Upper lobe of left lung (tissue), 6 donors: ENCODE measurements around the gene CCM2L. TPM values are rescaled to one million over a fixed set of nuclear protein-coding genes. Genes with fewer than 3 reads are reported as not detected.
A peak's percentile ranks its signal among the peaks of the same experiment; 100 is the strongest.

Source experiments
- ATAC-seq, 2 donors: fragments of 200-7000 bp; cut with Tn5 transposase; one replicate each; pipeline ENCODE4 v1.9.1; 2022; ENCODE audit warnings: mild to moderate bottlenecking in 2 of 2, moderate library complexity in 2 of 2; ENCODE audit not compliant: low FRiP score in 2 of 2
- DNase-seq, 2 donors: peaks; one replicate each; pipeline ENCODE4 v3.0.0-alpha.2; 2019 to 2020
- H3K27ac ChIP-seq, 4 donors: fragments of 200-600 bp; sonication (generic); one replicate each; pipeline ENCODE4 v1.5.1; 2016 to 2019
- H3K27me3 ChIP-seq, 4 donors: fragments of 200-600 bp; sonication (generic); one replicate each; pipeline ENCODE4 v1.5.1; 2017 to 2019
- H3K36me3 ChIP-seq, 4 donors: fragments of 200-600 bp; sonication (generic); one replicate each; pipeline ENCODE4 v1.5.1; 2016 to 2019
- H3K4me1 ChIP-seq, 4 donors: fragments of 200-600 bp; sonication (generic); one replicate each; pipeline ENCODE4 v1.5.1; 2018 to 2019
- H3K4me3 ChIP-seq, 4 donors: fragments of 200-600 bp; sonication (generic); one replicate each; pipeline ENCODE4 v1.5.1; 2017 to 2019; ENCODE audit warnings: mild to moderate bottlenecking in 2 of 4, moderate library complexity in 1 of 4
- H3K9me3 ChIP-seq, 4 donors: fragments of 200-600 bp; sonication (generic); one replicate each; pipeline ENCODE4 v1.5.1; 2018 to 2019
- EP300 ChIP-seq, 4 donors: sonication (generic); formaldehyde crosslinking; IDR thresholded peaks; one replicate each; pipeline ENCODE4 v1.5.1; 2017; ENCODE audit warnings: antibody characterized with exemption in 4 of 4, control low read depth in 2 of 4
- POLR2A ChIP-seq, 4 donors: fragments of 450-650 bp; IDR thresholded peaks; one replicate each; pipeline ENCODE4 v1.5.1; 2016 to 2017; ENCODE audit warnings: antibody characterized with exemption in 4 of 4, mild to moderate bottlenecking in 2 of 4
- POLR2AphosphoS5 ChIP-seq, 2 donors: sonication (generic); formaldehyde crosslinking; IDR thresholded peaks; one replicate each; pipeline ENCODE4 v1.5.1; 2017; ENCODE audit warnings: antibody characterized with exemption in 2 of 2
- WGBS, 2 donors: methylation state at CpG; one replicate each; pipeline ENCODE4 v1.1.5; 2017 to 2018; 5-methylcytosine and 5-hydroxymethylcytosine counted together
- total RNA-seq, 6 donors: library from RNA; depleted of rRNA in 4 of 6; stranded (reverse); fragments of >200 nt in 4 of 6; gene quantifications; one replicate each; pipeline versions ENCODE4 v1.1.0 to v1.2.1, GENCODE V29; 2016 to 2021
- TF ChIP-seq, protein P1 (sequence below), 6 experiments: fragments of 450-650 bp in 4 of 6; fragments of 200-600 bp in 2 of 6; sonication (generic) in 2 of 6; IDR thresholded peaks; one replicate each; pipeline ENCODE4 v1.5.1; 2016 to 2019; ENCODE audit warnings: antibody characterized with exemption in 6 of 6
- donor health status: DM: no; HTN: no; CAD: no; lungs with moderate emphysema.
- donor health status: DM: no; HTN: yes; CAD: no; lungs with severe emphysema.

Gene CCM2L
- 10 to 100 TPM in 2 of 6 donors, 1 to 10 TPM in 4; 4.2 to 29.2 (median 8.3) TPM for total RNA-seq

DNA sequence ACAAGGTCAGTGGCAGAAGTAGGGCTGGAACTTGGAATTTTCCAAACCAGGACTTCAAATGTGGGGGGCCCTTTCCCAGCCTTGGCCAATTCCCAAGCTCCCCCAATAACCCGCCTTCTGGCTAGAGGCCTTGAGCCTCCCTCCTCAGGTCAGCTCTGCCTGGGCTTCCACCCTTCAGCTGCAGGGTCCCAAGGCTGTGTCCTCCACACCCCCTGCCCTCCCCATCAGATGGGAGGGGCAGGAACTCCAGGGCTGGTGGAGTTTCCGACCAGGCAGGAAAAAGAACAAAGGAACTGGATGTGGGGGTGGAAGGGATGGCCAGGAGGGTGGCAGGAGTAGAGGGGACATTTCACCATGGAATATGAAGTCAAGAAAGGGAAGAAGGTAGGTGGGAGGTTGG lies at the start of gene CCM2L:
CCM2L (plus strand) TSS at position 338 of the 400 bp plus-strand sequence; CDS start at position 355, 17 bp downstream.
- Histone ChIP-seq H3K27ac (peak within 1 kb of the TSS; percentile 61 to 87 (median 76)), H3K36me3 (no peaks in the 10 kb centered on the region), H3K9me3 (no peaks in the 10 kb centered on the region), H3K4me1 (peaks cover 11 to 24% (median 18%) of the 10 kb centered on the region in 4 donors), H3K27me3 (no peaks in the 10 kb centered on the region), H3K4me3 (peak within 1 kb of the TSS; percentile 38 to 49 (median 46))
- ATAC-seq (peak in 1 of 2 donors; percentile 35), DNase-seq (no peak)
- TF ChIP-seq EP300 (IDR thresholded peaks at IDR 0.05) (no peak), POLR2AphosphoS5 (IDR thresholded peaks at IDR 0.05) (peak; percentile 39 to 67)
- TF ChIP-seq, protein P1, sequence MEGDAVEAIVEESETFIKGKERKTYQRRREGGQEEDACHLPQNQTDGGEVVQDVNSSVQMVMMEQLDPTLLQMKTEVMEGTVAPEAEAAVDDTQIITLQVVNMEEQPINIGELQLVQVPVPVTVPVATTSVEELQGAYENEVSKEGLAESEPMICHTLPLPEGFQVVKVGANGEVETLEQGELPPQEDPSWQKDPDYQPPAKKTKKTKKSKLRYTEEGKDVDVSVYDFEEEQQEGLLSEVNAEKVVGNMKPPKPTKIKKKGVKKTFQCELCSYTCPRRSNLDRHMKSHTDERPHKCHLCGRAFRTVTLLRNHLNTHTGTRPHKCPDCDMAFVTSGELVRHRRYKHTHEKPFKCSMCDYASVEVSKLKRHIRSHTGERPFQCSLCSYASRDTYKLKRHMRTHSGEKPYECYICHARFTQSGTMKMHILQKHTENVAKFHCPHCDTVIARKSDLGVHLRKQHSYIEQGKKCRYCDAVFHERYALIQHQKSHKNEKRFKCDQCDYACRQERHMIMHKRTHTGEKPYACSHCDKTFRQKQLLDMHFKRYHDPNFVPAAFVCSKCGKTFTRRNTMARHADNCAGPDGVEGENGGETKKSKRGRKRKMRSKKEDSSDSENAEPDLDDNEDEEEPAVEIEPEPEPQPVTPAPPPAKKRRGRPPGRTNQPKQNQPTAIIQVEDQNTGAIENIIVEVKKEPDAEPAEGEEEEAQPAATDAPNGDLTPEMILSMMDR (IDR thresholded peaks at IDR 0.05): no peak
- 44 to 81% methylated on average over 2 of the region's 2 CpGs for WGBS, 2 donors

DNA sequence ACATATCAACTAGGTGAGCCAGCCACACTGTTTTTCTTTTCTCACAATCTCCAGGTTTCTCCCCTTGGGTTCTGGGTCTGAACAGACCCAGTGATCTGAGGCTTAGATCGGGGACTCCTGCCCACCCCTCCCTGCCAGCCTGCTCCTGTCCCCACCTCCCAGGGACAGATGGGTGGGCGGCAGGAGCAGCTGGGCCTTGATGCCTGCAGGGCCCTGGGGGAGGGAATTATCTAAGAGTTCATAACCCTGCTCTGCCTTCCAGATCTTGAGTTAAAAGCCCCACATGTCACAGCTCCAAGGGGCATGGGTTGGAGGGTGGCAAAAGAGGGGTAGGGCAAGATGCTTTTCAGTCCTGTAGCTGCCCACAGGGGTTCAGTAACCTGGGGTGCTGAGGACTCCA lies 47.5 kb upstream of the CCM2L start:
- H3K27ac ChIP-seq: no peak overlapping the region
- no peaks in the 10 kb centered on the region for H3K9me3 ChIP-seq
- peaks cover 0 to 8% (median 3%) of the 10 kb centered on the region in 4 donors for H3K27me3 ChIP-seq
- H3K36me3 ChIP-seq: no peaks in the 10 kb centered on the region
- H3K4me3 ChIP-seq: no peak overlapping the region
- no peak for DNase-seq
- peaks cover under 1 to 3% (median 1%) of the 10 kb centered on the region in 4 donors for H3K4me1 ChIP-seq
- WGBS, 2 donors: 40 to 62% methylated on average over 2 of the region's 2 CpGs
- no peak for TF ChIP-seq POLR2A (IDR thresholded peaks at IDR 0.05)
- TF ChIP-seq, protein P1 (IDR thresholded peaks at IDR 0.05): no peak
- no peak for TF ChIP-seq POLR2AphosphoS5 (IDR thresholded peaks at IDR 0.05)
- TF ChIP-seq EP300 (IDR thresholded peaks at IDR 0.05): no peak
- no peak for ATAC-seq

DNA sequence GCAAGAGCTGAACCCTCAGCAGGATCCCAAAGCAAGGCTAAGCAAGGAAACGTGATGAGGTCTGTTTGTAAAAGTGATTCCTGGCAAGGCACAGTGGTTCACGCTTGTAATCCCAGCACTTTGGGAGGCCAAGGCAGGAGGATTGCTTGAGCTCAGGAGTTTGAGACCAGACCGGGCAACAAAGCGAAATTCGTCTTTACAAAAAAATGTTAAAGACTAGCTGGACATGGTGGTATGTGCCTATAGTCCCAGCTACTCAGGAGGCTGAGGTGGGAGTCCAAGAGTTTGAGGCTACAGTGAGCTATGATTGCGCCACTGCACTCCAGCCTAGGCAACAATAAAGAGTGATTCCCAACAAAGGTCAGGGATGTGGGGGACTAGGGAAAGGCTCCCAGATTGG lies 46.3 kb upstream of the CCM2L start:
- no peak overlapping the region for H3K27ac ChIP-seq
- no peak overlapping the region for H3K4me3 ChIP-seq
- H3K36me3 ChIP-seq: no peaks in the 10 kb centered on the region
- H3K27me3 ChIP-seq: peaks cover 0 to 10% (median 4%) of the 10 kb centered on the region in 4 donors
- ATAC-seq (no peak), DNase-seq (no peak)
- 76 to 77% methylated on average over 6 of the region's 6 CpGs for WGBS, 2 donors
- peaks cover 3 to 14% (median 4%) of the 10 kb centered on the region in 4 donors for H3K4me1 ChIP-seq
- TF ChIP-seq EP300 (IDR thresholded peaks at IDR 0.05) (no peak), POLR2A (IDR thresholded peaks at IDR 0.05) (no peak), POLR2AphosphoS5 (IDR thresholded peaks at IDR 0.05) (no peak)
- TF ChIP-seq, protein P1 (IDR thresholded peaks at IDR 0.05): no peak
- H3K9me3 ChIP-seq: no peaks in the 10 kb centered on the region

DNA sequence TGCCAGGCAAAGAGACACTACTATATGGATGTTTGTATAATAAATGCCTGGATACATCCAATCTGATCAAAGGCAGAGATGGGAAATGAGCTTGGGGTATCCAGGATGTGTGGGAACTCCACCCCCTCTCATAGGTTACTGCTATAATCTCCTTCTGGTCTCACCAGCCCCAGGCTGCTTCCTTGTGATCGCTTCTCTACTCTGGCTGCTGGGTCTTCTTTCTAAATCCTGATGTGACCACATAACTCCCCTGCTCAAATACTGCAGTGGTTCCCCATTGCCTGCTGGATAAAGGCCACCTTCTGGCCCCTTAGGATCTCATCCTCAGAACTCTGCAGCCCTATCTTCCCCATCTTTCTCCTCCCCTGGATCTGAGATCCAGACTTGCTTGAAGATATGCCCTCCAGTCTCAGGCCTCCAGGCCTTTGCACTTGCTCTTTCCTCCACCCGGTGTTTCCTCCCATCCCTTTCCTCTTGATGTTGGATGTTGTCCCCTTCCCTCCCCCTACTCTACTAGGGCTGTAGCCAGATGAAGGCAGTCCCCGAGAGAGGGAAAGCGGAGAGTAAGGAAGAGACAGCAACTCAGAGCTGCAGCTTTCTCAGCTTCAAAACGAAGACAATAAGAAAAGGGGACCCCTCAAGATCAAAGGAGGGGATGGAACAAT lies 43.1 kb upstream of the CCM2L start:
- no peak overlapping the region for H3K4me3 ChIP-seq
- peaks cover 0 to 10% (median 4%) of the 10 kb centered on the region in 4 donors for H3K27me3 ChIP-seq
- WGBS, 2 donors: 0 to 11% methylated on average over 5 of the region's 5 CpGs
- peaks cover 3 to 14% (median 4%) of the 10 kb centered on the region in 4 donors for H3K4me1 ChIP-seq
- H3K9me3 ChIP-seq: no peaks in the 10 kb centered on the region
- TF ChIP-seq POLR2A (IDR thresholded peaks at IDR 0.05): no peak
- TF ChIP-seq POLR2AphosphoS5 (IDR thresholded peaks at IDR 0.05): no peak
- no peak for TF ChIP-seq EP300 (IDR thresholded peaks at IDR 0.05)
- TF ChIP-seq, protein P1 (IDR thresholded peaks at IDR 0.05): no peak
- H3K36me3 ChIP-seq: no peaks in the 10 kb centered on the region
- ATAC-seq (no peak), DNase-seq (no peak)
- H3K27ac ChIP-seq: no peak overlapping the region
